WTC11 (cell line): Measurements from ENCODE around the gene ARMC8.

Source experiments
- MAX ChIP-seq: sonication (generic); formaldehyde crosslinking; IDR thresholded peaks from 2 replicates; pipeline ENCODE4 v1.8.0; 2022; ENCODE audit warnings: mild to moderate bottlenecking, missing genetic modification reagents
- NR2C2 ChIP-seq: sonication (generic); formaldehyde crosslinking; IDR thresholded peaks from 2 replicates; pipeline ENCODE4 v1.8.0; 2022; ENCODE audit warnings: mild to moderate bottlenecking, missing genetic modification reagents
- ZNF138 ChIP-seq: sonication (generic); formaldehyde crosslinking; conservative IDR thresholded peaks from 2 replicates; pipeline ENCODE4 v1.8.1; 2022; ENCODE audit warnings: mild to moderate bottlenecking, moderate library complexity, missing genetic modification reagents
- TF ChIP-seq, protein P1 (sequence below): fragments of 200-600 bp; IDR thresholded peaks from 2 replicates; pipeline ENCODE4 v1.8.0; 2022; ENCODE audit warnings: antibody characterized with exemption

GRCh38 chr3:138270245-138270644 lies 83.1 kb downstream of the ARMC8 start:
- TF ChIP-seq, protein P1, sequence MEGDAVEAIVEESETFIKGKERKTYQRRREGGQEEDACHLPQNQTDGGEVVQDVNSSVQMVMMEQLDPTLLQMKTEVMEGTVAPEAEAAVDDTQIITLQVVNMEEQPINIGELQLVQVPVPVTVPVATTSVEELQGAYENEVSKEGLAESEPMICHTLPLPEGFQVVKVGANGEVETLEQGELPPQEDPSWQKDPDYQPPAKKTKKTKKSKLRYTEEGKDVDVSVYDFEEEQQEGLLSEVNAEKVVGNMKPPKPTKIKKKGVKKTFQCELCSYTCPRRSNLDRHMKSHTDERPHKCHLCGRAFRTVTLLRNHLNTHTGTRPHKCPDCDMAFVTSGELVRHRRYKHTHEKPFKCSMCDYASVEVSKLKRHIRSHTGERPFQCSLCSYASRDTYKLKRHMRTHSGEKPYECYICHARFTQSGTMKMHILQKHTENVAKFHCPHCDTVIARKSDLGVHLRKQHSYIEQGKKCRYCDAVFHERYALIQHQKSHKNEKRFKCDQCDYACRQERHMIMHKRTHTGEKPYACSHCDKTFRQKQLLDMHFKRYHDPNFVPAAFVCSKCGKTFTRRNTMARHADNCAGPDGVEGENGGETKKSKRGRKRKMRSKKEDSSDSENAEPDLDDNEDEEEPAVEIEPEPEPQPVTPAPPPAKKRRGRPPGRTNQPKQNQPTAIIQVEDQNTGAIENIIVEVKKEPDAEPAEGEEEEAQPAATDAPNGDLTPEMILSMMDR = no peak
- TF ChIP-seq ZNF138 (CRISPR knock-in tag) (no peak), MAX (no peak), NR2C2 (CRISPR knock-in tag) (no peak)
